Glutamatergic neuron (in vitro differentiated cells): ENCODE data around the gene NRAP. TPM values are rescaled to one million over a fixed set of nuclear protein-coding genes. Genes with fewer than 3 reads are reported as not detected.

Experiments
- DNase-seq: peaks from one replicate; pipeline ENCODE4 v3.0.0; 2022
- H3K27ac Mint-ChIP-seq: one replicate; pipeline ENCODE4 v1.8.0; 2020; ENCODE audit warnings: mild to moderate bottlenecking, mixed read lengths, inconsistent platforms; ENCODE audit not compliant: unreplicated experiment
- H3K27me3 Mint-ChIP-seq: one replicate; pipeline ENCODE4 v1.8.0; 2020; ENCODE audit warnings: mild to moderate bottlenecking, moderate library complexity, mixed read lengths, inconsistent platforms; ENCODE audit not compliant: unreplicated experiment
- H3K36me3 Mint-ChIP-seq: one replicate; pipeline ENCODE4 v1.8.0; 2020; ENCODE audit warnings: mild to moderate bottlenecking, mixed read lengths, inconsistent platforms; ENCODE audit not compliant: unreplicated experiment
- H3K4me1 Mint-ChIP-seq: one replicate; pipeline ENCODE4 v1.8.0; 2020; ENCODE audit warnings: mild to moderate bottlenecking, low read depth, mixed read lengths, inconsistent platforms; ENCODE audit not compliant: unreplicated experiment
- H3K4me3 Mint-ChIP-seq: one replicate; pipeline ENCODE4 v1.8.0; 2020; ENCODE audit warnings: mild to moderate bottlenecking, mixed read lengths, inconsistent platforms; ENCODE audit not compliant: unreplicated experiment
- H3K9me3 Mint-ChIP-seq: one replicate; pipeline ENCODE4 v1.8.0; 2020; ENCODE audit warnings: mild to moderate bottlenecking, moderate library complexity, mixed read lengths, inconsistent platforms; ENCODE audit not compliant: unreplicated experiment
- CTCF ChIP-seq: fragments of 200-600 bp; sonication (generic); IDR thresholded peaks from one replicate; pipeline ENCODE4 v1.5.0; 2021; ENCODE audit not compliant: partially characterized antibody, unreplicated experiment
- total RNA-seq: library from RNA; stranded (reverse); fragmentation: NEBNext Ultra II Directional; extraction: Animal tissue kit (Norgen Biotek cat#: 25700); gene quantifications from one replicate; pipeline ENCODE4 v1.2.1, GENCODE V29; 2021; ENCODE audit not compliant: unreplicated experiment

The NRAP gene
- total RNA-seq, 1 donor from 2014 or later, result not detected

GRCh38 chr10:113604572-113604971 is 59.3 kb downstream of the NRAP start:
- H3K27ac Mint-ChIP-seq, result no peak overlapping the region
- TF ChIP-seq CTCF, result no peak

GRCh38 chr10:113603057-113603777 is 60.6 kb downstream of the NRAP start:
- H3K36me3 Mint-ChIP-seq, result no peaks in the 10 kb centered on the region
- no peaks in the 10 kb centered on the region for H3K27me3 Mint-ChIP-seq
- no peaks in the 10 kb centered on the region for H3K9me3 Mint-ChIP-seq
- H3K27ac Mint-ChIP-seq, result no peak overlapping the region
- H3K4me1 Mint-ChIP-seq, result no peaks in the 10 kb centered on the region
- no peak for DNase-seq
- TF ChIP-seq CTCF, result no peak
- no peak overlapping the region for H3K4me3 Mint-ChIP-seq

More at GRCh38 chr10:113604572-113604971, 59.3 kb downstream of the NRAP start:
- Mint-ChIP-seq H3K9me3 (no peaks in the 10 kb centered on the region), H3K4me3 (no peak overlapping the region), H3K27me3 (no peaks in the 10 kb centered on the region), H3K4me1 (no peaks in the 10 kb centered on the region), H3K36me3 (no peaks in the 10 kb centered on the region)
- no peak for DNase-seq

GRCh38 chr10:113600569-113600968 is 63.3 kb downstream of the NRAP start:
- no peak overlapping the region for H3K4me3 Mint-ChIP-seq
- no peak for DNase-seq
- H3K27me3 Mint-ChIP-seq, result no peaks in the 10 kb centered on the region
- H3K36me3 Mint-ChIP-seq, result no peaks in the 10 kb centered on the region
- H3K4me1 Mint-ChIP-seq, result no peaks in the 10 kb centered on the region
- no peak for TF ChIP-seq CTCF
- H3K9me3 Mint-ChIP-seq, result no peaks in the 10 kb centered on the region
- H3K27ac Mint-ChIP-seq, result no peak overlapping the region

- H3K27ac Mint-ChIP-seq, result no peak overlapping the region
- no peak for TF ChIP-seq CTCF
- H3K27me3 Mint-ChIP-seq, result no peaks in the 10 kb centered on the region
- peaks cover 3% of the 10 kb centered on the region for H3K4me1 Mint-ChIP-seq
- no peak overlapping the region for H3K4me3 Mint-ChIP-seq
- no peaks in the 10 kb centered on the region for H3K36me3 Mint-ChIP-seq
- no peaks in the 10 kb centered on the region for H3K9me3 Mint-ChIP-seq
- DNase-seq, result no peak
Measured at GRCh38 chr10:113594652-113595051, 69.2 kb downstream of the NRAP start.

- Mint-ChIP-seq H3K4me3 (no peak overlapping the region), H3K9me3 (no peaks in the 10 kb centered on the region), H3K36me3 (no peaks in the 10 kb centered on the region), H3K4me1 (peaks cover 3% of the 10 kb centered on the region), H3K27ac (no peak overlapping the region), H3K27me3 (peaks cover 6% of the 10 kb centered on the region)
- no peak for TF ChIP-seq CTCF
- DNase-seq, result no peak
Measured at GRCh38 chr10:113592380-113592779, 71.5 kb downstream of the NRAP start.
